ENCODE results near the gene SORBS2. TPM values are rescaled to one million over a fixed set of nuclear protein-coding genes. Genes with fewer than 3 reads are reported as not detected.

The SORBS2 gene
- total RNA-seq, 1 experiment from 2014 or later: 8.4 TPM

- intact Hi-C loops (cut with micrococcal nuclease; ENCODE audit: unreplicated experiment) (no loop called here), in situ Hi-C loops (cut with HindIII; ENCODE audit: low pct_unique_long_range_greater_than_20kb, low sequenced_read_pairs) (no loop called here)
- DNase-seq (ENCODE audit: low read depth, low spot score) (no peak), ATAC-seq (no peak)
- no TSS peak for BruUV-seq (replicated peaks)
- Histone ChIP-seq H3K4me1 (ENCODE audit: control insufficient read depth, insufficient read depth, low read length) (no peaks in the 10 kb centered on the region), H3K4me3 (ENCODE audit: low read depth in 2 of 2, low read length in 2 of 2) (no peak overlapping the region), H3K36me3 (ENCODE audit: control insufficient read depth, insufficient read depth, low read length) (no peaks in the 10 kb centered on the region), H3K27me3 (ENCODE audit: control insufficient read depth, insufficient read depth, low read length) (no peaks in the 10 kb centered on the region), H3K9me3 (ENCODE audit: control insufficient read depth, insufficient read depth, low read depth, low read length) (no peaks in the 10 kb centered on the region), H3K27ac (ENCODE audit: low read length) (no peak overlapping the region)
- CTCF ChIA-PET: no interaction called here
- no peak for TF ChIP-seq SIN3A (IDR thresholded peaks at IDR 0.05; ENCODE audit: borderline replicate concordance, insufficient read depth, low read depth, low read length)
- TF ChIP-seq POLR2AphosphoS5 (IDR thresholded peaks at IDR 0.05; ENCODE audit: low read depth, low read length): no peak
- no peak for TF ChIP-seq CTCF (IDR thresholded peaks at IDR 0.05)
- TF ChIP-seq REST (IDR thresholded peaks at IDR 0.05; ENCODE audit: insufficient read depth in 1 of 2, low read depth in 2 of 2, low read length in 1 of 2): no peak
- no peak for TF ChIP-seq TCF7L2 (IDR thresholded peaks at IDR 0.05; ENCODE audit: low read depth, low read length)
- POLR2A ChIA-PET: no interaction called here
Measured at GRCh38 chr4:185682236-185682635, 129.8 kb downstream of the SORBS2 start.

GRCh38 chr4:185681604-185682003 is 130.4 kb downstream of the SORBS2 start:
- TF ChIP-seq POLR2AphosphoS5 (IDR thresholded peaks at IDR 0.05; ENCODE audit: low read depth, low read length) (no peak), CTCF (IDR thresholded peaks at IDR 0.05) (no peak), TCF7L2 (IDR thresholded peaks at IDR 0.05; ENCODE audit: low read depth, low read length) (no peak), REST (IDR thresholded peaks at IDR 0.05; ENCODE audit: insufficient read depth in 1 of 2, low read depth in 2 of 2, low read length in 1 of 2) (no peak), SIN3A (IDR thresholded peaks at IDR 0.05; ENCODE audit: borderline replicate concordance, insufficient read depth, low read depth, low read length) (no peak)
- ChIA-PET CTCF (no interaction called here), POLR2A (no interaction called here)
- H3K27me3 ChIP-seq (ENCODE audit: control insufficient read depth, insufficient read depth, low read length): no peaks in the 10 kb centered on the region
- ATAC-seq: no peak
- no peak for DNase-seq (ENCODE audit: low read depth, low spot score)
- no peaks in the 10 kb centered on the region for H3K36me3 ChIP-seq (ENCODE audit: control insufficient read depth, insufficient read depth, low read length)
- no peaks in the 10 kb centered on the region for H3K4me1 ChIP-seq (ENCODE audit: control insufficient read depth, insufficient read depth, low read length)
- no peaks in the 10 kb centered on the region for H3K9me3 ChIP-seq (ENCODE audit: control insufficient read depth, insufficient read depth, low read depth, low read length)
- no peak overlapping the region for H3K27ac ChIP-seq (ENCODE audit: low read length)
- in situ Hi-C loops (cut with HindIII; ENCODE audit: low pct_unique_long_range_greater_than_20kb, low sequenced_read_pairs) (no loop called here), intact Hi-C loops (cut with micrococcal nuclease; ENCODE audit: unreplicated experiment) (no loop called here)
- H3K4me3 ChIP-seq (ENCODE audit: low read depth in 2 of 2, low read length in 2 of 2): no peak overlapping the region
- no TSS peak for BruUV-seq (replicated peaks)
